Activated naive CD8-positive, alpha-beta T cell treated with anti-CD3 and anti-CD28 coated beads for 36 hours (primary cell): ENCODE data around the gene WEE1. TPM values are rescaled to one million over a fixed set of nuclear protein-coding genes. Genes with fewer than 3 reads are reported as not detected.
"Not testable (repeated sequence)": the region's sequence is repeated elsewhere in the genome, so short reads cannot be mapped to it uniquely, and the experiment has no call there.

ENCODE experiments used
- DNase-seq: peaks from one replicate; pipeline ENCODE4 v3.0.0; 2021
- H3K27ac Mint-ChIP-seq: one replicate; pipeline ENCODE4 v1.8.0; 2022; ENCODE audit warnings: mild to moderate bottlenecking, moderate library complexity, mixed read lengths
- H3K27me3 Mint-ChIP-seq: one replicate; pipeline ENCODE4 v1.8.0; 2022; ENCODE audit warnings: mild to moderate bottlenecking, mixed read lengths
- H3K36me3 Mint-ChIP-seq: one replicate; pipeline ENCODE4 v1.8.0; 2021; ENCODE audit warnings: mild to moderate bottlenecking, mixed read lengths
- H3K4me1 Mint-ChIP-seq: one replicate; pipeline ENCODE4 v1.8.0; 2021; ENCODE audit warnings: mixed read lengths
- H3K4me3 Mint-ChIP-seq: one replicate; pipeline ENCODE4 v1.8.0; 2022; ENCODE audit warnings: mild to moderate bottlenecking, moderate library complexity, mixed read lengths
- H3K9me3 Mint-ChIP-seq: one replicate; pipeline ENCODE4 v1.8.0; 2022; ENCODE audit warnings: mixed read lengths
- total RNA-seq, 2 experiments: library from RNA; stranded (reverse); gene quantifications; one replicate each; pipeline ENCODE4 v1.2.3, GENCODE V29; 2021

WEE1 gene
- total RNA-seq, 2 experiments from 2014 or later: 46.8 to 47.5 TPM

DNA sequence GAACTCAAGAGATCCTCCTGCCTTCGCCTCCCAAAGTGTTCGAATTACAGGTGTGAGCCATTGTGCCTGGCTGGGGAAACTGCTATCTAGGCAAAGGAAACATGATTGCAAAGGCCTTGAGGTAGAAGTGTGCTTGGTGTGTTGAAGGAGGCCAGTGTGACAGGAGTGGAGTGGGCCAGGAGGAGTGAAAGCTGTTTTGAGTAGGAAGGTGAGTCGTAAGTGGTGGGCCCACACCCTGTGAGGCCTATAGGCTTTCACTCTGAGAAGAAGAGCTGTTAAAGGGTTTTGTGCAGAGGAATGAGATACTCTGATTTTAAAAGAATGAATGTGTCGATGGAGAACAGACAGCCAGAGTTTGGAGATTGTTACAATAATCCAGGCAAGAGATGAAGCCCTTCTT is 43.4 kb downstream of the WEE1 start:
- no peaks in the 10 kb centered on the region for H3K9me3 Mint-ChIP-seq
- H3K4me3 Mint-ChIP-seq: no peak overlapping the region
- H3K27ac Mint-ChIP-seq: no peak overlapping the region
- peaks cover 34% of the 10 kb centered on the region for H3K4me1 Mint-ChIP-seq
- H3K27me3 Mint-ChIP-seq: peaks cover 5% of the 10 kb centered on the region
- no peaks in the 10 kb centered on the region for H3K36me3 Mint-ChIP-seq
- DNase-seq: peak; percentile 11

DNA sequence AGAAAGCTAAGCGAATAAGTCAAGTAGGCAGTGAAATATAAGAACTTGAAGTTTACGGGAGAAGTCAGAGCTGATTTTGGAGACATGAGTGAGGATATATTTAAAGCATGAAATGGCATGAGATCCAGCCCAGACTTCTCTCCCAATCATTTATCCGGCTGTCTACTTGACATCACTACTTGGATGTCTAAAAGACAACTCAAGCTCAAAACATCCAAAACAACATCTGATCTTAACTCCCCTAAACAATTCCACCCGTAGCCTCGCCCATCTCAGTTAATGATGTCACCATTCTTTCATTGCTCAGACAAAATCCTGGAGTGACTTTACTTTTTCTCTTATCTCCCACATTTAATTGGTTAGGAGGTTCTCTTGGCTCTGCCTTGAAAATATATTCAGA is 44.5 kb downstream of the WEE1 start:
- DNase-seq: no peak
- Mint-ChIP-seq H3K9me3 (peaks cover 1% of the 10 kb centered on the region), H3K27me3 (peaks cover 5% of the 10 kb centered on the region), H3K36me3 (no peaks in the 10 kb centered on the region), H3K4me1 (peaks cover 28% of the 10 kb centered on the region), H3K4me3 (no peak overlapping the region), H3K27ac (no peak overlapping the region)

DNA sequence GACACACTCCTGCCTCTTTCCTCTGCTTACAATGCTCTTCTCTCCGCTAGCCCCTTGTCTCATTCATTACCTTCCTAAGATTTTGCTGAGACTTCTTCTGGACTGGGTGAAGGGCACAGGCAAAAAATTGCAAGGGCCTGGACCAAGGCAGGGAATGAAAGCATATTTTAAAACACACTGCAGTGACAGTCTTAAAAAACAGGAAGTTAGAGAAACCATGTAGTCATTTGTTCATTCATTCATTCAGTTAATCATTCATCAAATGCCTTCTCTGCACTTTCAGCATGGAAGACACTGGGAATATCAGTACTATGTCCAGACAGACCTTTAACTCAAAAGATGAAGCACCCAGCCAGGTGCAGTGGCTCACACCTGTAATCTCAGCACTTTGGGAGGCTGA is 45.5 kb downstream of the WEE1 start:
- Mint-ChIP-seq H3K27ac (no peak overlapping the region), H3K27me3 (peaks cover 5% of the 10 kb centered on the region), H3K4me3 (no peak overlapping the region), H3K4me1 (peaks cover 20% of the 10 kb centered on the region), H3K9me3 (peaks cover 1% of the 10 kb centered on the region), H3K36me3 (no peaks in the 10 kb centered on the region)
- no peak for DNase-seq

DNA sequence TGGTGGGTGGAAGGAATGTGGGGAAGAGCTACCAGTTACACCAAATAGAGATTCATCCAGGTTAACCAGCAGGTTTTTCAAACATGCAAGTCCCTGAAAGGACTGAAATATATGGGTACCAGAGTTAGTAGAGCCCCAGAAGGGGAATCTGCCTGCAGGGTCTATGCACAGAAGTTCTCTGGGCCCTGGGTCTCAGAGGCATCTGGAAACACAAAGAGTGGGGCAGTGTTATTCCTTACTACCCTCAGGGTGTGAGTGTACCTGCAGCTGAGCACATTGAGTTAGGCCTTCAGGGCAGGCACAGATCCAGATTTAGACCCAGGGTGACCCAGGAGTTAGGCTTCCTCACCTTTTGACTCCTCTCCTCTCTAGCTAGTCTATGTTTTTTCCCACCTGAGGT is 46.5 kb downstream of the WEE1 start:
- Mint-ChIP-seq H3K27ac (no peak overlapping the region), H3K9me3 (peaks cover 1% of the 10 kb centered on the region), H3K4me3 (no peak overlapping the region), H3K4me1 (peaks cover 12% of the 10 kb centered on the region), H3K36me3 (no peaks in the 10 kb centered on the region), H3K27me3 (peaks cover 5% of the 10 kb centered on the region)
- DNase-seq: no peak

DNA sequence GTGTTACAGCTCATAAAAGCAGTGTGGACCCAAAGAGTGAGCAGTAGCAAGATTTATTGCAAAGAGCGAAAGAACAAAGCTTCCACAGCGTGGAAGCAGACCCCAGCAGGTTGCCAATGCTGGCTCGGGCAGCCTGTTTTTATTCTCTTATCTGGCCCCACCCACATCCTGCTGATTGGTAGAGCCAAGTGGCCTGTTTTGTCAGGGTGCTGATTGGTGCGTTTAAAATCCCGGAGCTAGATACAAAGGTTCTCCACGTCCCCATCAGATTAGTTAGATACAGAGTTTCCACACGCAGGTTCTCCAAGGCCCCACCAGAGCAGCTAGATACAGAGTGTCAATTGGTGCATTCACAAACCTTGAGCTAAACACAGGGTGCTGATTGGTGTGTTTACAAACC is 48.9 kb downstream of the WEE1 start:
- DNase-seq, H3K27ac Mint-ChIP-seq, H3K9me3 Mint-ChIP-seq, H3K27me3 Mint-ChIP-seq, H3K4me3 Mint-ChIP-seq, H3K4me1 Mint-ChIP-seq, H3K36me3 Mint-ChIP-seq: not testable (repeated sequence)

DNA sequence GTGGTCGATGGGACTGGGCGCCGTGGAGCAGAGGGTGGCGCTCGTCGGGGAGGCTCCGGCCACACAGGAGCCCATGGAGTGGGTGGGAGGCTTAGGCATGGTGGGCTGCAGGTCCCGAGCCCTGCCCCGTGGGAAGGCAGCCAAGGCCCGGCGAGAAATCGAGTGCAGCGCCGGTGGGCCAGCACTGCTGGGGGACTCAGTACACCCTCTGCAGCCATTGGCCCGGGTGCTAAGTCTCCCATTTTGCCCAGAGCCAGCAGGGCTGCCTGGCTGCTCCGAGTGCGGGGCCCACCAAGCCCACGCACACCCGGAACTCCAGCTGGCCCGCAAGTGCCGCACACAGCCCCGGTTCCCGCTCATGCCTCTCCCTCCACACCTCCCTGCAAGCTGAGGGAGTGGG is 49.6 kb downstream of the WEE1 start:
- not testable (repeated sequence) for H3K27ac Mint-ChIP-seq, H3K9me3 Mint-ChIP-seq, H3K4me1 Mint-ChIP-seq, H3K27me3 Mint-ChIP-seq, H3K36me3 Mint-ChIP-seq, DNase-seq, H3K4me3 Mint-ChIP-seq

DNA sequence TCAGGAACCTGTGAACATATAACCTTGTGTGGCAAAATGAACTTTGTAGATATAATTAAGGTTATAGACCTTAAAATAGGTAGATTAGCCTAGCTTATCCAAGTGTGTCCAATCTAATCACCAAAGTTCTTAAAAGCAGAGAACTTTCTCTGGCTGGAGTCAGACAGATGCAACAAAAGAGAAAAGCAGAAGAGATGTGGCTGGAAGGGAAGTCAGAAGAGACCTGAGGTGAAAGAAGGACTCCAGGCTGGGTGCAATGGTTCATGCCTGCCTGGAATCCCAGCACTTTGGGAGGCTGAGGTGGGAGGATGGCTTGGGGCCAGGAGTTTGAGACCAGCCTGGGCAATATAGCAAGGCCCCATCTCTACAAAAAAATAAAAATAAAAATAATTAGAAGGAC is 51.0 kb downstream of the WEE1 start:
- Mint-ChIP-seq H3K4me3 (no peak overlapping the region), H3K36me3 (no peaks in the 10 kb centered on the region), H3K27ac (no peak overlapping the region), H3K9me3 (peaks cover 1% of the 10 kb centered on the region), H3K27me3 (peaks cover 3% of the 10 kb centered on the region), H3K4me1 (peaks cover 3% of the 10 kb centered on the region)
- DNase-seq: no peak

DNA sequence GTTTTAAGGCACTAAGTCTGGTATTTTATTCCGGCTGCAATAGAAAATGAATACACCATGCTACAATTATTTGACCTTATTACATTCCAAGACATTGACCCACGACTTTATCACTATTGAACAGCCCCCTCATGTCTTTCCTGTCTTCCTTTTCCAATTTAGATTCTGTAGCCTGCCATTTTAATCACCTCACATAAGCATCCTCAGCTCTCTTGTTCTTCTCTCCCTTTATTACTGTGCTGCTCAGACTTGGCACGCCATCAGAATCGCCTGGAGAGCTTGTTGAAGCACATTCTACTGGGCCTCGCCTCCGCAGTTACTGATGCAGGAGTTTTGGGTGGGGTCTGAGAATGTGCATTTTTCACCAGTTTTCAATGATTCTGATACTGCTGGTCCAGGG is 51.7 kb downstream of the WEE1 start:
- Mint-ChIP-seq H3K4me3 (no peak overlapping the region), H3K27me3 (peaks cover 3% of the 10 kb centered on the region), H3K36me3 (no peaks in the 10 kb centered on the region), H3K27ac (no peak overlapping the region), H3K4me1 (peaks cover 3% of the 10 kb centered on the region), H3K9me3 (peaks cover 1% of the 10 kb centered on the region)
- no peak for DNase-seq

DNA sequence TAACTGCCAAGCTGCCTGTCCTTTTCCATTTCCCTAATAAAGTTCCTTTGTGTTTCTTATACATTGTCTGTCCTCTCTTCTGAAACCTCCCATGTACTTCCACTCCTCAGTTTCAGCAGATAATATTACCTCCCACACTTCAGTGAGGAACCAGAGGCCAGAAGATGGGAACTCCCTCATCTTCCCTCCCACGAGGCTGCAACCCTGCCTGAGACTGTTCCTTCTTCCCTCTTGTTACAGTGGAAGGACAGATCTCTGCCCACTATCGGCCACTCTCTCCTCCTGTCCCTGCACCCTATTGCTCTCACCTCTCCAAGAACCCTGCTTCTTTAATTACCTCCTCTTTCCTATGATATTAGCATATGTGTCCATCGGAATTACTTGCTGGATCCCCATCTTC is 52.3 kb downstream of the WEE1 start:
- peaks cover 3% of the 10 kb centered on the region for H3K4me1 Mint-ChIP-seq
- peaks cover 3% of the 10 kb centered on the region for H3K27me3 Mint-ChIP-seq
- no peaks in the 10 kb centered on the region for H3K36me3 Mint-ChIP-seq
- H3K4me3 Mint-ChIP-seq: no peak overlapping the region
- no peak for DNase-seq
- H3K9me3 Mint-ChIP-seq: peaks cover 1% of the 10 kb centered on the region
- H3K27ac Mint-ChIP-seq: no peak overlapping the region

DNA sequence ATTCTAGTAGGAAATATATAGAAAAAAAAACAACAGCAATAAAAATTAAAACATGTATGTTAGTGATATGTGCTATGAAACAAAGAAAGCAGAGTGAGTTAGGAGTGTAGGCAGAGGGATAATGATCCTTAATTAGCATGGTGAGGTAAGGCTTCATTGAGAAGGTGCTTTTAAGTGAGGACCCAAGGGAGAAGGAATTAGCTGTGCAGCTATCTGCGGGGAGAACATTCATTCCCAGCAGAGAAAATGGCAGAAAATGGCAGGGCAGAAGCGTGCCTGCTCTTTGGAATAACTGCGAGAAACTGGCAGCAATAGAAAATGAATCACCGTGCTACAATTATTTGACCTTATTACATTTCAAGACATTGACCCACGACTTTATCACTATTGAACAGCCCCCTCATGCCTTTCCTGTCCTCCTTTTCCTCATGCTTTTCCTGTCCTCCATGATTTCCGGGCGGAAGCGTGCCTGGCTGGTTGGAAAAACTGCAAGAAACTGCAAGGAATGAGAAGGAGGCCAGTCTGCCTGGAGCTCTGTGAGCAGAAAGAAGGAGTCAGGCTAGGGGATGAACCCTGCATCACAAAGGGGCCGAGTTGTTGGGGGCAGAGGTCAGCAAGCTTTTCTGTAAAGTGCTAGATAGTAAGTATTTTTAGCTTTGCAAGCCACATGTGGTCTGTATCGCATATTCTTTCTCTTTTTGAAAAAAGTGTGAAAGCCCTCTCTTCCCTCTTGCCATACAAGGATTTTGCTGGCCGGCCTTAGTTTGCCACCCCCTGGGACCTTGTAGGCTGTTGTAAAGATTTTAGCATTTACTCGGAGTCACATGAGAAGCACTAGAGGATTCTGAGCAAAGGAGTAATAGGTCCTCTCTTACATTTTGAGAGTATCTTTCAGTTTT is 53.3 kb downstream of the WEE1 start:
- H3K4me3 Mint-ChIP-seq: no peak overlapping the region
- H3K27ac Mint-ChIP-seq: no peak overlapping the region
- DNase-seq: no peak
- H3K9me3 Mint-ChIP-seq: peaks cover 1% of the 10 kb centered on the region
- H3K27me3 Mint-ChIP-seq: peaks cover 3% of the 10 kb centered on the region
- H3K36me3 Mint-ChIP-seq: no peaks in the 10 kb centered on the region
- H3K4me1 Mint-ChIP-seq: peaks cover 3% of the 10 kb centered on the region

DNA sequence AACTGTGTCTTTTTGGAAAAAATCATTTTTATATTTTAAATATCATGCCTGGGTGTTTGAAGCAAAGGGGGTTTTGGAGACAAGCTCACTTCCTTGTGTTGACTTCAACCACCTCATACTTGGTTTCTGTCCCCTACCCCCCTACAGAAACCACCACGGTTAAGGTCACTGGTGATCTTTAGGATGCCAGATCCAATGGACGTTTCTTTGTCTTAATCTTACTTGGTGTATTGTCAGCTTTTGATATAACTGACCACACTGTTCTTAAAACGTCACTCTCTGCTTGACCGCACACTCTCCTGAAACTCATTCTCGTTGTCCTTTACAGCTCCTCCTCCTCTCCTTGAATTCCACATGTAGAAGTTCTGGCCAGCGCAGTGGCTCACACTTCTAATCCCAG is 55.6 kb downstream of the WEE1 start:
- H3K4me3 Mint-ChIP-seq: no peak overlapping the region
- no peak overlapping the region for H3K27ac Mint-ChIP-seq
- DNase-seq: no peak
- peaks cover 3% of the 10 kb centered on the region for H3K27me3 Mint-ChIP-seq
- H3K9me3 Mint-ChIP-seq: peaks cover 8% of the 10 kb centered on the region
- no peaks in the 10 kb centered on the region for H3K36me3 Mint-ChIP-seq
- peaks cover 3% of the 10 kb centered on the region for H3K4me1 Mint-ChIP-seq

DNA sequence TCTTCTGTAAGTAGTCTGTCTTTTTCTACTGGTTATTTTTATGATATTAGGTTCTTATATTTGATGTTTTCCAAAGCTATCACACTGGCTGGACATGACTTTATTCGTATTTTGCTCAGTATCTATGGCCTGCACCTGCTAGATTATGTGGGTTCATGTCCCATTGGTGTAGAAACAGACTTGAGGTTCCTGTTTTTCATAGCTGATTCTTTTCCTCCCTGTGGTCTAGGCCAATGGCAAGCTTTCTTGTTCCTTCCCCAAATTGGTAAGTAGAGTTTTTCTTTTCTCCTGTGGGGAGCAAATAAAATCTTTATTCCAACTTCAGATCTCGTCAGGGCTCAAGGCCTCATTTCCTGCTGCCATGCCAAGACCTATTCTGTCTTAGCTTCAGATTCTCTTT is 60.2 kb downstream of the WEE1 start:
- H3K27ac Mint-ChIP-seq: no peak overlapping the region
- no peak for DNase-seq
- H3K36me3 Mint-ChIP-seq: no peaks in the 10 kb centered on the region
- H3K4me1 Mint-ChIP-seq: peaks cover 3% of the 10 kb centered on the region
- H3K4me3 Mint-ChIP-seq: no peak overlapping the region
- peaks cover 8% of the 10 kb centered on the region for H3K9me3 Mint-ChIP-seq
- no peaks in the 10 kb centered on the region for H3K27me3 Mint-ChIP-seq

DNA sequence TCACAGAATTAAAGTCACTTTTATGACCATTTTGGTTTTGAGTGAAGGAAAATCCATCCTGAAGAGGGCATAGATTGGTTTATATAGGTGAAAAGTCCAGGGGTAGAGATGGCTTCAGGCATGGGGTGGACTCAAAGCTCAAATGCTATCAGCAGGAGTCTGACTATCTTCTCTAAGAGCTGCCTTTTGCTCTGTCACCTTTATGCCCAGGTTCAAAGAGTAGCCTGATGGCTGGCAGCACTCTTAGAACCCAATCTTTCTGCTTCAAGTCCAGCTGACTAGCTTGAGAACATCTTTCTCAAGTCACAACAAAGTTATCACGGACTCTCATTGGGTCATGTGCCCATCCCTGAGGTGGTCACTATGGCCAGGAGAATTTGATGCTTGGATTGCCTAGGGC is 63.2 kb downstream of the WEE1 start:
- Mint-ChIP-seq H3K27me3 (peaks cover 4% of the 10 kb centered on the region), H3K27ac (no peak overlapping the region), H3K9me3 (peaks cover 8% of the 10 kb centered on the region), H3K4me1 (no peaks in the 10 kb centered on the region), H3K4me3 (no peak overlapping the region), H3K36me3 (no peaks in the 10 kb centered on the region)
- DNase-seq: no peak

DNA sequence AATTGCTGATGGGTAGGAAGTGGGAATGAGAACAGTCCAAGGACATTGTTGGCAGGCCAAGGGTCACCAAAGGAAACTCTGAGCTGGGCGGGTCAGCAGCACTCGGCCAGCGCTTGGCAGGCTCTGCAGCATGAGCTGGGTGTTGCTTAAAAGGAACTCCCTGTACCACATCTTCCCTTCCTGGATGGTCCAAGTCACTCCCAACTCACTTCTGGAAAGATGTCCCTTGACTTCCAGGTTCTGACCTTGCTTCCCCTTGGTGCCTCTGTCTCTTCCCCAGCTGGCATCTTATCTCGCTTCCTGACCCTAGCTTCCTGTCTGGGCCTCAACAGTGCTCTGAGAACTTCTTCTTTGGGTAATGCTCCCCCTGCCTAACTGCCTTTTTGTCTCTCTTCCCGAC is 65.6 kb downstream of the WEE1 start:
- Mint-ChIP-seq H3K9me3 (no peaks in the 10 kb centered on the region), H3K36me3 (no peaks in the 10 kb centered on the region), H3K4me1 (no peaks in the 10 kb centered on the region), H3K27me3 (peaks cover 4% of the 10 kb centered on the region), H3K27ac (no peak overlapping the region), H3K4me3 (no peak overlapping the region)
- no peak for DNase-seq
